Liver (tissue), 3 donors: ENCODE data around the gene ID4.

Experiments used
- CTCF ChIP-seq: fragments of 150-350 bp; IDR thresholded peaks from 2 replicates; pipeline ENCODE4 v1.5.1; 2017; ENCODE audit warnings: improper control_type of control experiment, low read depth, low read length; ENCODE audit not compliant: missing input control
- HNF4A ChIP-seq, 2 donors: conservative IDR thresholded peaks; 2 replicates each; pipeline ENCODE4 v1.6.1; 2016; ENCODE audit warnings: antibody characterized with exemption in 2 of 2, mild to moderate bottlenecking in 2 of 2
- JUND ChIP-seq, 2 donors: IDR thresholded peaks; 2 replicates each; pipeline ENCODE4 v1.6.1; 2016; ENCODE audit warnings: antibody characterized with exemption in 2 of 2
- NR2F2 ChIP-seq: IDR thresholded peaks from 2 replicates; pipeline ENCODE4 v1.6.1; 2016; ENCODE audit warnings: antibody characterized with exemption
- RAD21 ChIP-seq, 2 donors: IDR thresholded peaks; 2 replicates each; pipeline ENCODE4 v1.6.1; 2016; ENCODE audit warnings: antibody characterized with exemption in 2 of 2, mild to moderate bottlenecking in 2 of 2
- REST ChIP-seq: IDR thresholded peaks from 2 replicates; pipeline ENCODE4 v1.6.1; 2016; ENCODE audit warnings: antibody characterized with exemption, mild to moderate bottlenecking
- RXRA ChIP-seq, 2 donors: IDR thresholded peaks; 2 replicates each; pipeline ENCODE4 v1.6.1; 2017 to 2018; ENCODE audit warnings: antibody characterized with exemption in 2 of 2, mild to moderate bottlenecking in 1 of 2
- SP1 ChIP-seq: IDR thresholded peaks from 2 replicates; pipeline ENCODE4 v1.6.1; 2018; ENCODE audit warnings: antibody characterized with exemption, mild to moderate bottlenecking
- TAF1 ChIP-seq: conservative IDR thresholded peaks from 2 replicates; pipeline ENCODE4 v1.6.1; 2016; ENCODE audit warnings: antibody characterized with exemption, mild to moderate bottlenecking
- YY1 ChIP-seq: IDR thresholded peaks from 2 replicates; pipeline ENCODE4 v1.6.1; 2016; ENCODE audit warnings: antibody characterized with exemption, mild to moderate bottlenecking
- TF ChIP-seq, protein P1 (sequence below): IDR thresholded peaks from 2 replicates; pipeline ENCODE4 v1.6.1; 2016; ENCODE audit warnings: antibody characterized with exemption
- TF ChIP-seq, protein P2 (sequence below): IDR thresholded peaks from 2 replicates; pipeline ENCODE4 v1.6.1; 2016; ENCODE audit warnings: antibody characterized with exemption
- donor health status: healthy.
- donor health status: healthy.

DNA sequence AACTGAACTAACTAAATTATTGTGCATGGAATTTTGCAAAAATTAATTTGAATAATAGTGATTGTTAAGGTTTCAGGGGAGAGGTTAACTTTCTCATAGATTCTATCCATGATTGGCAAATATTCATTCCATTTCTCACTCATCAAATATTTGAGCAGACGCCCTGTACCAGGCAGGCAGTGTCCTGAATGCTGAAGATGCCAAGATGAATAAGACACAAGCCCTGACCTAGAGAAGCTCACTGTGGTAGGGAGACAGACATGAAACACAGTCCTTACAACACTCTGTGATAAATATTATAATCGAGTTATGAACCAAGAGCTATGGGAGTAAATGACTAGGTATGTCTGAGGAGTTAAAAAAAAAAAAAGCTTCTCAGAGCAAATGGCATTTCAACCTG lies 18.4 kb upstream of the ID4 start:
- TF ChIP-seq, protein P1, sequence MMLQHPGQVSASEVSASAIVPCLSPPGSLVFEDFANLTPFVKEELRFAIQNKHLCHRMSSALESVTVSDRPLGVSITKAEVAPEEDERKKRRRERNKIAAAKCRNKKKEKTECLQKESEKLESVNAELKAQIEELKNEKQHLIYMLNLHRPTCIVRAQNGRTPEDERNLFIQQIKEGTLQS = no peak
- TF ChIP-seq RAD21 (IDR thresholded peaks at IDR 0.05) (no peak), JUND (IDR thresholded peaks at IDR 0.05) (no peak), CTCF (no peak), REST (no peak), SP1 (no peak), TAF1 (no peak), RXRA (IDR thresholded peaks at IDR 0.05) (no peak), HNF4A (conservative IDR thresholded peaks at IDR 0.05) (no peak), YY1 (no peak), NR2F2 (no peak)
- TF ChIP-seq, protein P2, sequence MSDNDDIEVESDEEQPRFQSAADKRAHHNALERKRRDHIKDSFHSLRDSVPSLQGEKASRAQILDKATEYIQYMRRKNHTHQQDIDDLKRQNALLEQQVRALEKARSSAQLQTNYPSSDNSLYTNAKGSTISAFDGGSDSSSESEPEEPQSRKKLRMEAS = no peak
